K562 (cell line): ENCODE data around the gene KISS1R. TPM values are rescaled to one million over a fixed set of nuclear protein-coding genes. Genes with fewer than 3 reads are reported as not detected.

Source experiments
- ATAC-seq: fragments of 200-7000 bp; cut with Tn5 transposase; 3 replicates; pipeline ENCODE4 v1.9.1; 2020; ENCODE audit warnings: moderate library complexity
- BruUV-seq: library from RNA; stranded (reverse); fragments of 400-500 nt; replicated peaks from 2 replicates; lab custom pipeline; 2021; lab: Mats Ljungman, UMichigan
- CTCF ChIA-PET: fragments of 300-600 bp; formaldehyde crosslinking; extraction: SDS; loops from one replicate; lab custom pipeline; 2021; ENCODE audit warnings: low intra/inter-chr PET ratio; lab: Yijun Ruan, JAX
- POLR2A ChIA-PET: fragments of 300-600, 350-650 bp; sonication (Branson Sonifier 250); formaldehyde crosslinking; extraction: SDS; loops from one replicate; lab custom pipeline; 2021; ENCODE audit warnings: antibody characterized with exemption, inconsistent platforms; lab: Yijun Ruan, JAX
- DNase-seq, 4 experiments: peaks; one replicate each; pipeline versions ENCODE4 v3.0.0 to v3.0.0-alpha.2; 2011 to 2018; ENCODE audit warnings: low spot score in 3 of 4, mixed read lengths in 3 of 4; ENCODE audit errors: extremely low read depth in 1 of 4
- FAIRE-seq: peaks from 2 replicates; lab custom pipeline; 2011; peaks lifted over from hg19 to GRCh38; lab: Jason Lieb, UNC
- H2AFZ ChIP-seq: 2 replicates; pipeline ENCODE4 v1.6.0; 2011; ENCODE audit warnings: low read depth, low read length, control low read depth, inconsistent platforms
- H3K27ac ChIP-seq: fragments of 200-600 bp; 3 replicates; pipeline ENCODE4 v1.8.0; 2011; ENCODE audit warnings: low read depth, mild to moderate bottlenecking, control low read depth, inconsistent platforms, low read length, moderate library complexity, mixed read lengths; ENCODE audit errors: extremely low read depth
- H3K27me3 ChIP-seq, 2 experiments: fragments of 300-600 bp in 1 of 2; 2 replicates in 1 of 2; 3 replicates in 1 of 2; pipeline versions ENCODE4 v1.6.0 to v1.8.0; 2011; ENCODE audit warnings: inconsistent platforms in 2 of 2, low read length in 2 of 2, mild to moderate bottlenecking in 1 of 2, mixed read lengths in 1 of 2, moderate library complexity in 1 of 2; ENCODE audit not compliant: control insufficient read depth in 2 of 2, insufficient read depth in 2 of 2
- H3K36me3 ChIP-seq: fragments of 300-600 bp; 3 replicates; pipeline ENCODE4 v1.8.0; 2011; ENCODE audit warnings: mild to moderate bottlenecking, low read length, inconsistent platforms; ENCODE audit not compliant: control insufficient read depth, insufficient read depth
- H3K4me1 ChIP-seq, 2 experiments: fragments of 200-600 bp in 1 of 2; replicated peaks in 1 of 2; 2 replicates in 1 of 2; 3 replicates in 1 of 2; pipeline versions ENCODE4 v1.5.1 to v1.8.0; 2011; ENCODE audit warnings: inconsistent platforms in 2 of 2, low read length in 2 of 2, mild to moderate bottlenecking in 1 of 2, mixed read lengths in 1 of 2, moderate library complexity in 1 of 2; ENCODE audit not compliant: control insufficient read depth in 2 of 2, insufficient read depth in 2 of 2
- H3K4me2 ChIP-seq: 2 replicates; pipeline ENCODE4 v1.6.1; 2011; ENCODE audit warnings: low read length, control low read depth, inconsistent platforms, mixed read lengths; ENCODE audit not compliant: insufficient read depth
- H3K4me3 ChIP-seq: fragments of 200-600 bp; sonication (generic), shearing (Covaris generic); 2 replicates; pipeline ENCODE4 v1.5.1; 2016; ENCODE audit warnings: control low read depth, inconsistent platforms
- H3K79me2 ChIP-seq: fragments of 200-600 bp; 3 replicates; pipeline ENCODE4 v1.8.0; 2011; ENCODE audit warnings: low read length, inconsistent platforms; ENCODE audit not compliant: control insufficient read depth, insufficient read depth
- H3K9ac ChIP-seq, 2 experiments: 2 replicates each; pipeline versions ENCODE4 v1.6.0 to v1.6.1; 2011; ENCODE audit warnings: low read depth in 2 of 2, low read length in 2 of 2, control low read depth in 1 of 2, inconsistent platforms in 1 of 2, mild to moderate bottlenecking in 1 of 2, mixed read lengths in 1 of 2; ENCODE audit not compliant: insufficient read depth in 1 of 2
- H3K9me1 ChIP-seq: one replicate; pipeline ENCODE4 v1.6.0; 2011; ENCODE audit warnings: inconsistent platforms, mild to moderate bottlenecking, low read length, moderate library complexity; ENCODE audit not compliant: control insufficient read depth, insufficient read depth
- H3K9me3 ChIP-seq: replicated peaks from 2 replicates; pipeline ENCODE4 v1.5.1; 2011; ENCODE audit warnings: low read depth, low read length, inconsistent platforms; ENCODE audit not compliant: control insufficient read depth, insufficient read depth
- H4K20me1 ChIP-seq: replicated peaks from 2 replicates; pipeline ENCODE4 v1.6.1; 2011; ENCODE audit warnings: low read length, inconsistent platforms, mixed read lengths; ENCODE audit not compliant: control insufficient read depth, insufficient read depth
- ARHGAP35 ChIP-seq: fragments of 450-650 bp; IDR thresholded peaks from 2 replicates; pipeline ENCODE4 v1.6.1; 2018; ENCODE audit not compliant: partially characterized antibody
- HCFC1 ChIP-seq: IDR thresholded peaks from 2 replicates; pipeline ENCODE4 v1.6.1; 2012; ENCODE audit warnings: low read depth, low read length, improper control_type of control experiment
- ID3 ChIP-seq, 2 experiments: fragments of 250-450 bp in 1 of 2; fragments of 450-650 bp in 1 of 2; sonication (Bioruptor Pico) in 1 of 2; IDR thresholded peaks; 2 replicates each; pipeline versions ENCODE4 v1.6.1 to v1.8.0; 2016 to 2021; ENCODE audit warnings: mild to moderate bottlenecking in 2 of 2, moderate library complexity in 2 of 2, missing compliant biosample characterization in 1 of 2, missing genetic modification characterization in 1 of 2
- NELFE ChIP-seq: IDR thresholded peaks from 2 replicates; pipeline ENCODE4 v1.6.1; 2011; ENCODE audit warnings: mild to moderate bottlenecking; ENCODE audit not compliant: insufficient read depth, insufficient read length
- RBM15 ChIP-seq: fragments of 200-400 bp; formaldehyde crosslinking; IDR thresholded peaks from 2 replicates; pipeline ENCODE4 v1.6.1; 2018; ENCODE audit warnings: mild to moderate bottlenecking, low read length, moderate library complexity; ENCODE audit not compliant: insufficient read depth
- SMARCB1 ChIP-seq: IDR thresholded peaks from 2 replicates; pipeline ENCODE4 v1.6.1; 2011; ENCODE audit warnings: improper control_type of control experiment, low read depth; ENCODE audit not compliant: insufficient read length
- TSC22D4 ChIP-seq: fragments of 450-650 bp; IDR thresholded peaks from 2 replicates; pipeline ENCODE4 v1.6.1; 2016; ENCODE audit warnings: missing genetic modification characterization, missing biosample characterization, control low read depth
- ZFP30 ChIP-seq: fragments of 250-450 bp; sonication (Bioruptor Pico); IDR thresholded peaks from 2 replicates; pipeline ENCODE4 v1.8.0; 2022; ENCODE audit warnings: moderate library complexity, mild to moderate bottlenecking, inconsistent platforms, borderline replicate concordance
- ZKSCAN8 ChIP-seq: fragments of 200-800 bp; sonication (Bioruptor generic); IDR thresholded peaks from 2 replicates; pipeline ENCODE4 v1.6.1; 2016; ENCODE audit warnings: missing genetic modification characterization, missing compliant biosample characterization
- WGBS: fragments of 100-300 bp; shearing (Covaris generic); methylation state at CpG from one replicate; pipeline ENCODE4 v1.1.6; 2016; ENCODE audit warnings: low coverage, mixed read lengths; ENCODE audit not compliant: insufficient coverage; ENCODE audit errors: missing lambda C conversion rate; 5-methylcytosine and 5-hydroxymethylcytosine counted together
- in situ Hi-C: fragments of 300-500 bp; cut with MboI; formaldehyde crosslinking; loops from 4 replicates; pipeline ENCODE4 v1.15.0; 2018; ENCODE audit warnings: inconsistent platforms, mixed read lengths
- intact Hi-C: fragments of 100-400 bp; cut with micrococcal nuclease; formaldehyde crosslinking; loops from 2 replicates; pipeline ENCODE4 v1.14.2; 2022
- polyA plus RNA-seq, 8 experiments: library from polyadenylated mRNA; depleted of rRNA in 4 of 8; stranded (reverse) in 5 of 8; unstranded in 3 of 8; fragments of >200 nt; fragmentation: Nextera tagmentation in 2 of 8; fragmentation: Illumina TruSeq in 1 of 8; extraction: Ambion mirVana in 2 of 8; extraction: Trizol in 1 of 8; gene quantifications; 2 replicates each; pipeline versions ENCODE4 v1.2.1 to v1.2.3, GENCODE V29; 2011 to 2014; ENCODE audit warnings: inconsistent platforms in 1 of 8, missing spikeins in 1 of 8
- total RNA-seq, 7 experiments: library from RNA; depleted of rRNA in 6 of 7; stranded (reverse); fragments of >200 nt in 6 of 7; fragmentation: Illumina TruSeq in 2 of 7; extraction: Trizol in 2 of 7; gene quantifications; 2 replicates each; pipeline versions ENCODE4 v1.2.1 to v1.2.3, GENCODE V29; 2011 to 2021; ENCODE audit warnings: low replicate concordance in 1 of 7
- TF ChIP-seq, protein P1 (sequence below): fragments of 250-450 bp; sonication (Bioruptor Pico); IDR thresholded peaks from 2 replicates; pipeline ENCODE4 v1.8.0; 2022; ENCODE audit warnings: inconsistent platforms
- TF ChIP-seq, protein P2 (sequence below): fragments of 450-650 bp; conservative IDR thresholded peaks from 2 replicates; pipeline ENCODE4 v1.6.1; 2016; ENCODE audit warnings: missing genetic modification characterization, low read depth, mild to moderate bottlenecking, missing compliant biosample characterization, moderate library complexity

Gene KISS1R
- total and polyA plus RNA-seq, 9 of the 15 experiments (the other 6 are each of a cell fraction or from before 2014, with no cell fraction given): 0.37 to 39.4 (median 2.0) TPM

DNA sequence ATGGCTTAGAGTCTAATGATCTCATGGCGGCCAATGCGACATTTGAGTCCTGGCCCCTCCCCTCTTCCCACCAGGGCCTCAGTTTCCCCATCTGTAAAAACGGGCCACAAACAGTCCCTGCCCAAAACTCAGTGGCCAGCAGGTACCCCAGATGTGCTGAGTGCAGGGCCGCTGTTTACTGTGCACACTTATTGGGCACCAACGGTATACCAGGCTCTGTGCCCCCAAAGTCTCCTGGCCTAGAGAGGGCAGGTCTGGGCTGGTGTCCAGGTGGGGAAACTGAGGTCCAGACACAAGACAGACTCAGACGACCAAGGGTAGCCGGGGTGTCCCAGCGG, 43.4 kb downstream of the KISS1R start:
- 67% methylated on average over 8 of the region's 8 CpGs for WGBS
- H3K4me1 ChIP-seq: peaks cover 49 to 89% of the 10 kb centered on the region in 2 experiments
- TF ChIP-seq NELFE (no peak), ZFP30 (CRISPR knock-in tag) (no peak), ARHGAP35 (no peak), RBM15 (no peak), TSC22D4 (tag) (no peak), ZKSCAN8 (CRISPR knock-in tag) (peak; percentile 95), ID3 (CRISPR knock-in tag; IDR thresholded peaks at IDR 0.05) (no peak), ID3 (tag; IDR thresholded peaks at IDR 0.05) (no peak), HCFC1 (no peak), SMARCB1 (no peak)
- TF ChIP-seq, protein P1, sequence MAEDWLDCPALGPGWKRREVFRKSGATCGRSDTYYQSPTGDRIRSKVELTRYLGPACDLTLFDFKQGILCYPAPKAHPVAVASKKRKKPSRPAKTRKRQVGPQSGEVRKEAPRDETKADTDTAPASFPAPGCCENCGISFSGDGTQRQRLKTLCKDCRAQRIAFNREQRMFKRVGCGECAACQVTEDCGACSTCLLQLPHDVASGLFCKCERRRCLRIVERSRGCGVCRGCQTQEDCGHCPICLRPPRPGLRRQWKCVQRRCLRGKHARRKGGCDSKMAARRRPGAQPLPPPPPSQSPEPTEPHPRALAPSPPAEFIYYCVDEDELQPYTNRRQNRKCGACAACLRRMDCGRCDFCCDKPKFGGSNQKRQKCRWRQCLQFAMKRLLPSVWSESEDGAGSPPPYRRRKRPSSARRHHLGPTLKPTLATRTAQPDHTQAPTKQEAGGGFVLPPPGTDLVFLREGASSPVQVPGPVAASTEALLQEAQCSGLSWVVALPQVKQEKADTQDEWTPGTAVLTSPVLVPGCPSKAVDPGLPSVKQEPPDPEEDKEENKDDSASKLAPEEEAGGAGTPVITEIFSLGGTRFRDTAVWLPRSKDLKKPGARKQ (CRISPR knock-in tag): no peak
- TF ChIP-seq, protein P2, sequence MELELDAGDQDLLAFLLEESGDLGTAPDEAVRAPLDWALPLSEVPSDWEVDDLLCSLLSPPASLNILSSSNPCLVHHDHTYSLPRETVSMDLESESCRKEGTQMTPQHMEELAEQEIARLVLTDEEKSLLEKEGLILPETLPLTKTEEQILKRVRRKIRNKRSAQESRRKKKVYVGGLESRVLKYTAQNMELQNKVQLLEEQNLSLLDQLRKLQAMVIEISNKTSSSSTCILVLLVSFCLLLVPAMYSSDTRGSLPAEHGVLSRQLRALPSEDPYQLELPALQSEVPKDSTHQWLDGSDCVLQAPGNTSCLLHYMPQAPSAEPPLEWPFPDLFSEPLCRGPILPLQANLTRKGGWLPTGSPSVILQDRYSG: no peak

More for the DNA sequence above, 43.4 kb downstream of the KISS1R start:
- in situ Hi-C loops: no loop called here
- Histone ChIP-seq H3K9me1 (no peaks in the 10 kb centered on the region), H3K9ac (peak overlapping the region; percentile 51 to 87; a peak in 3 of 4 replicates), H3K4me3 (no peak overlapping the region), H4K20me1 (no peaks in the 10 kb centered on the region), H3K79me2 (peaks cover 61% of the 10 kb centered on the region), H3K27ac (peak overlapping the region; percentile 73), H3K9me3 (peaks cover 8% of the 10 kb centered on the region), H2AFZ (no peak overlapping the region), H3K36me3 (peaks cover 64% of the 10 kb centered on the region; the same call in 2 of the 3 replicates), H3K4me2 (peak overlapping the region; percentile 57), H3K27me3 (no peaks in the 10 kb centered on the region)
- ATAC-seq: no peak
- no TSS peak for BruUV-seq
- ChIA-PET CTCF (no interaction called here), POLR2A (interaction anchor here (1.9 kb wide), 1 partner anchor 21 kb away, joined by 4 read pairs; no protein-coding TSS in a partner anchor)
- no peak for FAIRE-seq
- DNase-seq: no peak
- intact Hi-C loops: no loop called here
